HG03342 (cell line): ENCODE data around the gene SLC22A15.
"Not testable (repeated sequence)": the region's sequence is repeated elsewhere in the genome, so short reads cannot be mapped to it uniquely, and the experiment has no call there.

Experiments
- ATAC-seq: cut with Tn5 transposase; IDR thresholded peaks from one replicate; pipeline ENCODE4 v1.9.1; 2021; ENCODE audit warnings: mild to moderate bottlenecking, moderate library complexity; ENCODE audit not compliant: unreplicated experiment

SLC22A15 gene

DNA sequence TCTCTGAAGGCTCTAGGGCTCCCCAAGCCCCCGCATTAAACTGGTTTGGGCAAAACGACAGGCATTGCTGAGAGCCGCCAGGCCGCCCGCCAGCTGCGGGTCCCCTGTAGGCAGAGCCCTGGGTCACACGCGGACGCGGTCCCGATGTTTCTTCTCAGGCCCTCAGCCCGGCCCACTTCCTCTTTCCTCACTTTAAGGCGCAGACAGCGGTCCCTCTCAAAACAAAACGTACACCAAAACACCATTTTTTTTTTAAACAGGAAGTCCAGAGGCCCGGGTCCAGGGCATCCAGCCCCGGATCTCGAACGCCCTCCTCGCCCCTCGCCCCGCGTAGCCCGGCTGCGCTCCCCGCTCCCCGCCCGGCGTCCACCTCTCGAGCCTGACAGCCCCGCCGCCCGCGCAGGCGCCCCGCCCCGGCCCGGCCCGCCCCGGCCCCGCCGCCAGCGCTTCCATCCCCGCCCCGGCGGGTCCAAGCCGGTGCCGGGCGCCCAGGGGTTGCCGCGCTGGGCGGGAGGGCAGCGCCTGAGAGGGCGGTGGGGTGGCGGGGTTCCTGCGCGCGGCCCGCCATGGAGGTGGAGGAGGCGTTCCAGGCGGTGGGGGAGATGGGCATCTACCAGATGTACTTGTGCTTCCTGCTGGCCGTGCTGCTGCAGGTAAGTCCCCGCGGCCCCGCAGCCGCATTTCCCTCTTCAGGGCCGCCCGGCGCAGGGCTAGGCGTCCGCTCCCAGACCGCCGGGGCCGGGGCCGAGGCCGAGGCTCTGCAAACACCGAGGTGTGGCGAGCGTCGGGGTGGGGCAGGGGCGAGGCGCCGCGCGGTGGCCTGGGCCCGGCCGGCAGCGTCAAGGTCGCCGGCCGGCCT is at the start of gene SLC22A15:
SLC22A15 (plus strand) TSS at position 452 of the 859 bp plus-strand sequence; CDS start at position 567, 115 bp downstream.
- peak; percentile 89 for ATAC-seq

DNA sequence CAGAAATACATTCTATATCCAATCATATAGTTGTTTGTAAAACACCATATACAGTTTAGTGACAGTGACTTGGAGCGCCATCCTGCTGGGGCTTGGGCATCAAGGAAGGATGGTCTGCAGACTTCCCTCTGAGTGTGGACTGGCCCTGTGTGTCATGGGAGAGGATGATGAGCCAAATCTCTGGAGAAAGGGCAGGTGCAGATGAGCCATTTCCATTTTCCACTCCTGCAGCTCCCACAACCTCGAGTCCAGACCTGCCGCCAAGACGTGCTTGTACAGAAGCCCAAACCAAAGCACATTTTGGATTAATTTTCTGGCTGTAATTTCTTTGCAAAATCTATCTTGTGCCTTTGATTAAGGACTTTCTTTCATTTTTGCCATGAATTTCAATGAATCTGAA is 48.3 kb upstream of the SLC22A15 start:
- ATAC-seq: no peak

DNA sequence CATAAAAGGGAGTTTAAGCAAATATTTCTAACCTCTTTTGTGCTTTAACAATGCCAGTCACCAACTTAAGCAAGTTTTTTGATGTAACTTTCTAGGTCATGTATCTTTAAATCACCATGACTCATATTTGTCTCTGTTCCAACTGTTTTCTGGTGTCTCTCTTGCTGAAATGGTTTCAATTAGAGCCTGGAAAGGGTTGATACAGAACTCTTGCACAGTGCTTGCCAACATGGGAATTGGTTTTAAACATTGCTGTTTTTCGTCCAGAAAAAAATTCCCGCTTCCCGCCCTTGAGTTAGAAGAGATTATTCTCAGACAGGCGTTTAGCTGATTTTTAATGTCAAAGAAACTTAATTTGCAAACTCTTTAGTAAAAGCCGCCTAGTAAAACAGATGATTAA is 46.4 kb upstream of the SLC22A15 start:
- no peak for ATAC-seq

DNA sequence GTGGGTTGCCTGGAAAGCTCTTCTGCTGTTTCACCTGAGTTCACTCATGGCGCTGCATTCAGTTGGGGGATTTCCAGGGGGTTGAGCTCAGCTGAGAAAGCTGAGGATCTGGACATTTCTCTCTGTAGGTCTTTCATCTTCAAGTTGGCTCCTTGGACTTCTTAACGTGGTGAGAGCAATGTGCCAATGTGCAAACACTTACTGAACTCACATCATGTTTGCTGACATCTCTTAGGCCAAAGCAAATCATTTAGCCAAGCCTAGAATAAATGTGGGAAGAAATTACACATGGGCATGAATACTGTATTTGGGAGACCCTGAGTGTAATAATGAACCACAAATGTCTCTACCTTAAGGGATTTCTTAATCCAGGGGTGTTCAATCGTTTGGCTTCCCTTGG is 42.7 kb upstream of the SLC22A15 start:
- no peak for ATAC-seq

DNA sequence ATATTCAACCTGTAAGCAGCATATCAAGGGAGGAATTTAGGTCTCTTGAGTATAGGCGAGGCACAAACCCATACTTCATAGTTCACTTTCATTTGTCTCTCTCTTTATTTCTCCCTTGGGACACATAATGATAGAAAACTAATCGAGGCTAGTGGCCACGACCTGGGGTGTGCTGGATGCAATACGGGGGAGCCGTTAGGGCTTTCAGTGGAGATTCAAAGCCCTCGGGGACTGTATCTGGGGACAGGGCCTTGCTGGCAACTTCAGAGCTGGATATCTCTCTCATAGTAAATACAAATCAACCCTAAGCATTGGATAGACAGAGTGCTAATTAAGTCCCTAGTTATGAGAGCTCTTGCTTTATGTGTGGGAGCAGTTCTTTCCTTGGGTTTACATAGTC is 36.9 kb upstream of the SLC22A15 start:
- no peak for ATAC-seq

DNA sequence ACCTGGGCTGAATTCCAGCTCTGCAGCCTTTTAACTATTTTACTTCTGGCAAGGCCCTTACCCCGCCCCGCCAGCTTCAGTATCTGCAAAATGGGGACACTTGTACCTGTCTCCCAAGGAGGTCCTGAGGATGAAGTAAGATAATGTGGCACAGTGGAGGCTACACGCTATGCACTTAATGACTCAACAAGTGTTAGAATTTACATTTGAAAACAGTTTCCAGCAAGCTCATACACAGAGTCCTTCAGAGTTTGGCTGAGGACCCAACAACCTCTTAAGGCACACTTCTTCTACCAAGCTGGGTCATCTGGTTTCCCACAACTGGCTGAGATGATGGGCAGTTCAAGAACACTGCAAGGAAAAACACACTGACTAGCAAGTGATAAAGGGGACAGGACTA is 30.2 kb upstream of the SLC22A15 start:
- no peak for ATAC-seq

DNA sequence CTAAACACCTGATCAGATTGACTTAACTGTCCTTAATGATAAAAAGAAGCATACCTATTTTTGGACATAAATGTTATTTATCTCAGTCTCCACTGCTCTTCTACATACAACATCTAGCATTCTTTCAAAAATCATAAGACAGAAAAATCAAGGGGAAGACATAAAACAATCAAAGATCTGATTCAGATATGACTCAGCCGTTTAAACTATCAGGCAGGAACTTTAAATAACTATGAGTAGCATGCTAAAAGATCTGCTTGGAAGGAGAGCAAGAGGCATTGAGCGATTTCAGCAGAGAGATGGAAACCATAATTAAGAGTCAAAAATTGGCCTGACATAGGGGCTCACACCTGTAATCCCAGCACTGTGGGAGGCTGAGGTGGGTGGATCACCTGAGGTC is 27.2 kb upstream of the SLC22A15 start:
- no peak for ATAC-seq

DNA sequence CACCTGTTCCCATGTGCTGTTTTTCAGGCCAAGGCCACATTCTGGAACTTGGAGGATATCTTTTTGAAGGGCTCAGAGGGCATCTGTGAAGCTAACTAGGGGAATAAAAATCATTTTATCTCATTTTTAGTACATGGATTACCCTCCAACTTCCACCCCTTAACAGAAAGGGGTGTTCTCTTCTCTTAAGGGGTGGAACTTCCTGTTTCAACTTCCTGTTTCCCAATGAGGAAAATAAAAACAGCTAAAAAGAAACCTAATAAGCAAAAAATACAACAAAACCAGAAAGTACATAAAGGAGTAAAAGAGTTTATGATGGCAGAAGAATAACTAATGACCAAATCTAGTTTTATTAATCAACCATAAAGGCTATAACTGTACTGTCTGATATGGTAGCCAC is 24.8 kb upstream of the SLC22A15 start:
- no peak for ATAC-seq

DNA sequence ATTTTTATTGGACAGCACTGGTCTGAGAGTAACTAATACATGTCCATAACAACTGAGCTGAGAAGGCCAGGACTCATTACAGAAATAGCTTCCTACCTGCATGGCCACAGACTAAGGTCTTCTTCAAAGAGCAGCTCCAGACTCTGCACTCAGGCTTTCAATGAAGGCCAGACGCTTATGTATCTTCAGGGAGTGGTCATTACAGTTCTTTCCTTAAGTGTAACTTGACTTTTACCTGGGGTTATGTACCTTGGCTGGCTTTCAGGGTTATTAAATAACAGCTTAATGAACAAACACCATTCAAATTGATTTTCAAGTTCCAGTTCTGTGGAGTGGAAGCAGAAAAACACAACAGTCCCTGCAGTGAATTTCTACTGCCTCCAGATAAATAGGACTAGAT is 23.8 kb upstream of the SLC22A15 start:
- ATAC-seq: no peak

DNA sequence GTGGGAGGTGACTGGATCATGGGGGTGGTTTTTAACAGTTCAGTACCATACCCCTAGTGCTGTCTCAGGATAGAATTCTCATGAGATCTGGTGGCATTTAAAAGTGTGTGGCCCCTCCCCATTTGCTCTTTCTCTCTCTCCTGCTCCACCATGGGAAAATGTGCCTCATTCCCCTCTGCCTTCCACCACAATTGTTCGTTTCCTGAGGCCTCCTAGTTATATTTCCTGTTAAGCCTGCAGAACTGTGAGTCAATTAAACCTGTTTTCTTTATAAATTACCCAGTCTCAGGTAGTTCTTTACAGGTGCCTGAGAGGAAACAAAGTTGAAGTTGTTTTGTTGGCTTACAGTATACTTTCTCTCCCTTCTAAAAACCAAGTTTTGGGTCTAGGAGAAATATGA is 23.1 kb upstream of the SLC22A15 start:
- ATAC-seq: no peak

DNA sequence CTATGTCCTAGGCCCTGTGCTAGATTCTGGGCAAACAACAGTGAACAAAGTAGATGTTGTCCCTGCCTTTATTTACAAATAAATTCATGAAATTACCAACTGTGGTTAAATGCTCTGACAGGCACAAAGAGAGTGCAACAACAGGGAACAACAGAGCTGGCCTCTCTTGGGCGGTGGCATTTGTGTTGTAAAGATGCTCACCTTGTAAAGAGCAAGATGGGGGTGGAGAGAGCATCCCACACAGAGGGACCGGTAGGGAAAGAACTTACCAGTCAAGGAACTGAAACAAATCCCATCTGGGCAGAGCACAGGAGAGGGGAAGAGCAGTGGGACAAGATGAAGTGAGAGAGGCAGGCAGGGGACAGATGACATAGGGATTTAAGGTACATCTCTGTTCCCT is 21.6 kb upstream of the SLC22A15 start:
- ATAC-seq: no peak

DNA sequence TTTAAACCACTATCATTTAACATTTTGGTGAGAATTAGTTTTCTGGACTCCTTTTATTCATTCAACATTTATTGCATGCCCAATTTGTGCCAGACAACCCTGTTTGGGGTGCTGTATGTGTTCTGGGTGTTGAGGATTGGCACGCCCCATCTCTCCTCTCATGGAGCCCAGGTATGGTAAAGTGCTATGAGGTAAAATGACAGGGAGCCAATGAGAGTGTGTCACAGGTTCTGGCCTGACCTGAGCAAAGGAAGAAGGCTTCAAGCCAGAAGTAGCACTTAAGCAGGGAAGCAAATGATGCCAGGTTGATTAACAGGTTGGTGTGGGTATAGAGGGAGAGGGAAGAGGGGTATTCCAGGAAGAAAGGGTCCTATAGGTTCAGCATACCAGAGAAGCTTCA is 21.1 kb upstream of the SLC22A15 start:
- ATAC-seq: no peak

DNA sequence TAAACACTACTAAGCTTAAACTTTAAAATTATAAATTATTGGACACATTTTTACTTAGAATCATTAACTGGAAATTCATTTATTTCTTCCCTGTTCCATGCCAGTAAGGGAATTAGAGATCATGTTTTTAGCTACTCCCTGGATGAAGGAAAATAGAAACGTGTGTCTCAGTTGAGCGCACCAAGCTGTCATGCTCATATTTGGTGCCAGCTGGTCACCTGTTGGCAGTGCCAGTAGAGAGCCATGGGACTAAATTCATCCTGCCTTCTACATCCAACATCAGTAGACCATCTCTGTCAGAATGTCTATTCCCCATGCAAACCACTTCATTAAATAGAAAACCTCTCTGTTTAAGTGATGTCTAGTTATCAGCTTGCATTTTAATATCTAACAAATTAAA is 17.4 kb upstream of the SLC22A15 start:
- ATAC-seq: no peak

DNA sequence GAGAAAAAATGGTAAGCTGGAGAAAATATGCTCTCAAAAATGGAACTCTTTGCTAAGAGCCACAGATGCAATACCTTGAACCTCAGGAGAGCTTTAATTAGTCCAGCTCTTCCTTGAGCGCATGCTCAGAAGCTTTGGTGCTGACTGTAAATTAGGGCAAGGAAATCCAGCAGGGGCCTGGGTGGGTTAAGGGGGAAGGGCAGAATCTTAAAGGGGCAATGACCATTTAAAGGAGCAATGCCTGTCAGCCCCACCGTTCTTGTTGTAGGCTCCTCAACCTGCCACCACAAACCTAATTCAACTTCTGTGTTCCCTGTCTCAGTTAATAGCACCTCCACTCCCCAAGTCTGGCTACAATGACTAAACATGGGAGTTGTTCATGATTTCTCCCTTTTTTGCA is 6.8 kb upstream of the SLC22A15 start:
- ATAC-seq: no peak

DNA sequence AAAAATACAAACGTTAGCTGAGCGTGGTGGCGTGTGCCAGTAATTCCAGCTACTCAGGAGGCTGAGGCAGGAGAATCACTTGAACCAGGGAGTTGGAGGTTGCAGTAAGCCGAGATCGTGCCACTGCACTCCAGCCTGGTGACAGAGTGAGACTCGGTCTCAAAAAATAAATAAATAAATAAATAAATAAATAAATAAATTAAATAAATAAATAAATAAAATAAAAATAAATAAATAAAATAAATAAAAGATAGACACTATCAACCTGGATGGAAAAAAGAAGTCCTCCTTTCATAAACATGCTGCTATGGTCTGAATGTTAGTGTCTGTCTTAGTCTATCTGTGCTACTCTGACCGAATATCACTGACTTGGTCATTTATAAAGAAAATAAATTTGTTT is 4.5 kb upstream of the SLC22A15 start:
- not testable (repeated sequence) for ATAC-seq

DNA sequence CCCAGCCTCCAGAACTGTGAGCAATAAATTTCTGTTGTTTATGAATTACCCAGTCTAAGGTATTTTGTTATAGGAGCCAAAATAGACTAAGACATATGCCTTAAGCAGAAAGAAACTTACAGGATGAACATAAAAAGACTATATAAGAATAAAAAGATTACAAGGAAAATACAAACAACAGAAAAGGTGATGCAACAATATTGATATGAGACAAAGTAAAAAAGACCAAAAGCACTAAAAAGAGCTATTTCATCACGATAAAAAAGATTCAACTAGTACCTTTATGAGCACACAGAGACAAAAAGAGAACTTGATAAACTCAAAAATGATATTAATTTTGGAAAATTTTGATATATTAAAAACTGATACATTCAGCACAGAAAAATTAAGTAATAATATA is 3.2 kb upstream of the SLC22A15 start:
- ATAC-seq: no peak

DNA sequence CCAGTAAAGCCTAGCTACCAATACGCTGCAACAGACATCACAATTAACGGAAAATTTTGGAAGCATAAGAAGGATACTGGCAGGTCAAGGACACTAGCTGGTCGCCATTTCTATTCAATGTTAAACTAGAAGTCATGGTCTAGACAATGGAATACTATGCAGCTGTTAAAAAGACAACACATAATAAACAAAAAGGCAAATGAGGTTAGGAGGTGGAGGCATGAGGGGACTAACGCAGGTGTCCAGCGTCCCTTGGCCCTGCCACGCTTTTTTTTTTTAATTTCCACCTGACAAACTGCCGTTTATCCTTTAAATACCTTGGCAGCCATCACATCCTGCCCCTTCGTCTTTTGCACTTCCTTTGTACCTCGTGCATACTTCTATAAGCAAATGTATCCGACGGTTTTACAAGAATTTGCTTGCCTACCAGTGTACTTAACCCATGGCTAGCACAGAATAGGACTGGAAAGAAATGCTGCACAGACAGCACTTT is 698 bp upstream of the SLC22A15 start:
- no peak for ATAC-seq

DNA sequence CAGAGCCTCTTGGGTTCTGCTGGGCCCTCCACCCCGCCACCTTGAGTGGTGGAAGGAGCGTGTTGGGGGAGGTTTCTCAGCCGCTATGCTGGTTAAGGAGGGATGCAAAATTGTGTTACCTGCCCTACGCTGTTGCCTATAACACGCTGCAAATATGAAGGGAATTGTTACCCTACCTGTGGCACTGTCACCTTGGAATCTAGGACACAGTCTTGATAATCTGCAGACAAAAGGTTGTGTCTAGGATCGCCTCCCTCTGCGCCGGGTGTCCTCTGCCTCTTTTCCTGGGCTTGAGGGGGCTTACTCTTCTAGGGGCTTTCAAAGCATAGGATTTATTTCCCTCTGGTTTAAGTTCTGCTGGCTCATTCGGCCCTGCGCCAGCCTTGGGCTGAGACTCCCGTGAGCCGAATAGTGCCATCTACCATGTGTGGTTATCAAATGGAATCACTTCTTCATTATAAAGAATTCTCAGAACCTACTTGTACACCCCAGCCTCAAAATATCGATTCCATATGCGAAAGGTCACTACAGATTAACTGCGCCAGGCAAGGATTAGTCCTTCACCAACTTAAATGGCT is 697 bp downstream of the SLC22A15 start:
- ATAC-seq: no peak

DNA sequence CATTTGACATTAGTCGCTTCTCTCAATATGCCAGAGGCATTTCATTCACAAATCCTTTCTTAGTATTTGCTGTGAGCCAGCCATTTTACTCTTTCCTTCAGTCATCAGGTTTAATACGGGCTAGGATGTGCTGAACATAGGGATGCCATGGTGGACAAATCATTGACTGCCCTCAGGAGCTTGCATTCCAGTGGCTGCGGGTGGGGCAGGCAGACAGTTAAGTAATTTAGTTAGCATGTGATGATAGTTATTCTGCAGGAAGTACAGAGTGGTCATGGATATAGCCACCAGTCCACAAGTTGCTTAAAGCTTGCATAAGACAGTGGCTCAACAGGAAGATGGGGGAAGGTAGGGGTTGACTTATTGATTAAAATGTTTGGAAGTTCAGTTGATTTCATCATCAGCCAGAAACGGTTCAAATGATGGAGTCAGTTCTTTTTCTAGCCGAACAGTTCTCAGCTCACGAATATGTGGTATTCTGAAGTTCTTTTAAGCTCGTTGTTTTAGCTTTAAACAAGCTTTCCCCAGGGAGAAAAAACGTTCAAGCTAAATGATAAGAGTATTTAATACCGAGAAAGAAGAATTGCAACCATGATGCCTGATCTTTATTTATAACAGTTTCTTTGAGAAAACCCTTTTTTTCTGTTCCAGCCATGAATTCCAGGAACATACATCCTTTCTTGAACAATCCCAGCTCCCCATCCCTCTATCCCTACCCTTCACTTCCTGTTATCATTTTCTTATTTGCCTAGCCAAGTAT is 1.4 kb downstream of the SLC22A15 start:
- ATAC-seq: no peak

DNA sequence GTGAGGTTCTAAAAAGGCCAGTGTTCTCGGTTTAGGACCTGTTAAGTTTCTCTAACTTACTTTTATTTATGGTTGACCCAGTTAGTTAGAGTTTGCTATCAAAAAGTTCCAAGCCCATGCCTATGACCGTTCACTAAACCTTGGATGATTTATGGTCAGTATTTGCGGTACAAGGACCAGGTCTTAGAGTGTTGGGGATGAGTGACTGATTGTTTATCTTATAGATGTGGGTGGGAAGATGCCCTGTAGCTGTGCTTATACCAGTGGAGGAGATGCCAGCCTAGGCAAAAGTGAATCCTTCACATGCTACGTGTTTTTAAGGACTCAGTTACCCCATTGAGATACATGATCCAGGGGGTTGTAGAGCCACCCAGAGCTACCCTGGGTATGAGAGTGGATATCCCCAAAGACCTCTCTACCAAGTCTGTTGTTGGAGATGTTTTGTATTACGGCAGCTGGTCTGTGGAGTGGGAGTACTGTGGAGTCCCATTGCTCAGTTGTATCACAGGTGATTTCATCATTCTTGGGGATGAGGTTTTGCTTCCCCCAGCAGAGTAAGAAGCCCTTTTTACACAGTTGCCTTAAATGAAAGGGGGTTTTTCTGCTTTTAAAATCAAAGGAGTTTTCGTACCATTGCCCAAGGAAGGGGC is 2.1 kb downstream of the SLC22A15 start:
- ATAC-seq: no peak

DNA sequence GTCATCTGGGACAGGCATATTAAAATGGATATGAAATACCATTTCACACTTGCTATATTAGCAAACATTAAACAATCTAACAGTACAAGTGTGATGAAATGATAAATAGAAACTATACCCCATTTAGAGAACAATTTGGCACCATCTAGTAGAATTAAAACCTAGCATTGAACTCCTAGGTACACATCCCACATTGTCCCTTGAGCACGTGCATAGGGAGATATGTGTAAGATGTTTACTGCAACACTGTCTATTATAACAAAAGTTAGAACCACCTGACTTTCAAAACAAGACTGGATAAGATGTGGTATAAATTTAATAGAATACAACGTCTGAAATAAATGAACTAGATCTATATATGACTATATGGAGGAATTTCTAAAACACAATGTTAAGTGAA is 3.8 kb downstream of the SLC22A15 start:
- no peak for ATAC-seq
